Epithelial cell of esophagus (primary cell): Measurements from ENCODE around the gene GNE.
"Not testable (repeated sequence)": the region's sequence is repeated elsewhere in the genome, so short reads cannot be mapped to it uniquely, and the experiment has no call there.

Source experiments
- DNase-seq: peaks from one replicate; pipeline ENCODE4 v3.0.0; 2010; ENCODE audit warnings: low read depth
- H3K4me3 ChIP-seq: 2 replicates; pipeline ENCODE4 v1.5.1; 2011; ENCODE audit warnings: mild to moderate bottlenecking, low read length, control low read depth
- CTCF ChIP-seq: IDR thresholded peaks from 2 replicates; pipeline ENCODE4 v1.5.1; 2011; ENCODE audit warnings: low read depth, mild to moderate bottlenecking, low read length, control low read depth, inconsistent platforms; ENCODE audit not compliant: insufficient read depth; ENCODE audit errors: missing control alignments

GNE gene

GRCh38 chr9:36187414-36187813 lies 70.8 kb downstream of the GNE start:
- no peak for TF ChIP-seq CTCF
- no peak overlapping the region for H3K4me3 ChIP-seq
- DNase-seq, result peak; percentile 55

GRCh38 chr9:36180243-36180642 lies 78.0 kb downstream of the GNE start:
- DNase-seq, H3K4me3 ChIP-seq: not testable (repeated sequence)

- no peak for TF ChIP-seq CTCF
- no peak for DNase-seq
- no peak overlapping the region for H3K4me3 ChIP-seq
Observed at GRCh38 chr9:36177571-36177970, 80.7 kb downstream of the GNE start.

- H3K4me3 ChIP-seq, DNase-seq: not testable (repeated sequence)
Observed at GRCh38 chr9:36176496-36176895, 81.8 kb downstream of the GNE start.

GRCh38 chr9:36175209-36175608 lies 83.0 kb downstream of the GNE start:
- not testable (repeated sequence) for H3K4me3 ChIP-seq, DNase-seq

- H3K4me3 ChIP-seq, result no peak overlapping the region
- DNase-seq, result no peak
- no peak for TF ChIP-seq CTCF
Observed at GRCh38 chr9:36174731-36175130, 83.5 kb downstream of the GNE start.

- no peak overlapping the region for H3K4me3 ChIP-seq
- no peak for DNase-seq
- no peak for TF ChIP-seq CTCF
Observed at GRCh38 chr9:36174271-36174670, 84.0 kb downstream of the GNE start.

- no peak for TF ChIP-seq CTCF
- no peak for DNase-seq
- no peak overlapping the region for H3K4me3 ChIP-seq
Observed at GRCh38 chr9:36173861-36174260, 84.4 kb downstream of the GNE start.

- TF ChIP-seq CTCF, result no peak
- DNase-seq, result no peak
- no peak overlapping the region for H3K4me3 ChIP-seq
Observed at GRCh38 chr9:36170531-36170930, 87.7 kb downstream of the GNE start.
